ENCODE data around the gene UBXN4. TPM values are rescaled to one million over a fixed set of nuclear protein-coding genes. Genes with fewer than 3 reads are reported as not detected.

UBXN4 gene
- total and polyA plus RNA-seq, 8 donors = 33.6 to 80.2 (median 67.2) TPM

DNA sequence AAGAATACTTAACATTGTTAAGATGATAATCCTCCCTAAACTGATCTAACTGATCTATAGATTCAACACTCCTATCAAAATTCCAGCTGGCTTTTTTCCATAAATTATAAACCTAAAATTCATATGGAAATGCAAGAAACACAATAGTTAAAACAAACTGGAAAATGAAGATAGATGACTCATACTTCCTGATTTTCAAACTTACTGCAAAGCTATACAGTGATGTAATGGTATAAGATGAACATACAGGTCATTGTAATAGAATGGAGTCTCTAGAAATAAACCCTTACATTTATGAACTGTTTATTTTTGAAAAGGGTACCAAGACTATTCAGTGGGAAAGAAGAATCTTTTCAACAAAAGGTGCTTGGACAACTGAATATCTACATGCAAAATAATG lies 32.3 kb downstream of the UBXN4 start:
- DNase-seq = no peak
- Histone ChIP-seq H3K9me3 (no peaks in the 10 kb centered on the region), H3K27me3 (no peaks in the 10 kb centered on the region), H3K36me3 (peaks cover 4 to 87% (median 43%) of the 10 kb centered on the region in 3 donors), H3K27ac (no peak overlapping the region), H3K4me1 (peaks cover 0 to 4% (median 0%) of the 10 kb centered on the region in 3 donors), H3K4me3 (no peak overlapping the region)
- FAIRE-seq = no peak
- intact Hi-C loops (cut with DNase I) = no loop called here
- TF ChIP-seq, protein P1, sequence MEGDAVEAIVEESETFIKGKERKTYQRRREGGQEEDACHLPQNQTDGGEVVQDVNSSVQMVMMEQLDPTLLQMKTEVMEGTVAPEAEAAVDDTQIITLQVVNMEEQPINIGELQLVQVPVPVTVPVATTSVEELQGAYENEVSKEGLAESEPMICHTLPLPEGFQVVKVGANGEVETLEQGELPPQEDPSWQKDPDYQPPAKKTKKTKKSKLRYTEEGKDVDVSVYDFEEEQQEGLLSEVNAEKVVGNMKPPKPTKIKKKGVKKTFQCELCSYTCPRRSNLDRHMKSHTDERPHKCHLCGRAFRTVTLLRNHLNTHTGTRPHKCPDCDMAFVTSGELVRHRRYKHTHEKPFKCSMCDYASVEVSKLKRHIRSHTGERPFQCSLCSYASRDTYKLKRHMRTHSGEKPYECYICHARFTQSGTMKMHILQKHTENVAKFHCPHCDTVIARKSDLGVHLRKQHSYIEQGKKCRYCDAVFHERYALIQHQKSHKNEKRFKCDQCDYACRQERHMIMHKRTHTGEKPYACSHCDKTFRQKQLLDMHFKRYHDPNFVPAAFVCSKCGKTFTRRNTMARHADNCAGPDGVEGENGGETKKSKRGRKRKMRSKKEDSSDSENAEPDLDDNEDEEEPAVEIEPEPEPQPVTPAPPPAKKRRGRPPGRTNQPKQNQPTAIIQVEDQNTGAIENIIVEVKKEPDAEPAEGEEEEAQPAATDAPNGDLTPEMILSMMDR (IDR thresholded peaks at IDR 0.05) = no peak
- ATAC-seq = no peak

DNA sequence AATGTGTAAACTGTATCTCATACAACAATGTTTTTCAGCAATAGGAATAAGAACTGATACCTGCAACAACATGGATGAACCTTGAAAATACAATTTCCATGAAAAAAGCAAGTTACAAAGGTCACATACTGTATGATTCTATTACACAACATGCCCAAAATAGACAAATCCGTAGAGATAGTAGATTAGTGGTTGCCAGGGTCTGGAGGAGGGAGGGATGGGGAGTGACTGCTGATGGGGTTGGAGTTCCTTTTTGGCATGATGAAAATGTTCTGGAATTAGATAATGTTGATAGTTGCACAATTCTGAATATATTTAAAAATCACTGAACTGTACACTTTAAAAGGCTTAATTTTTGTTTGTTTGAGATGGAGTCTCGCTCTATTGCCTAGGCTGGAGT lies 33.8 kb downstream of the UBXN4 start:
- no peak overlapping the region for H3K4me3 ChIP-seq
- intact Hi-C loops (cut with DNase I) = no loop called here
- 46 to 49% methylated on average over 2 of the region's 2 CpGs for whole genome bisulfite sequencing, 2 donors
- TF ChIP-seq, protein P1 (IDR thresholded peaks at IDR 0.05) = no peak
- no peak for DNase-seq
- no peaks in the 10 kb centered on the region for H3K9me3 ChIP-seq
- ATAC-seq = peak in 2 of 4 donors; percentile 37 to 52
- no peaks in the 10 kb centered on the region for H3K4me1 ChIP-seq
- H3K36me3 ChIP-seq = peaks cover 5 to 87% (median 42%) of the 10 kb centered on the region in 3 donors
- no peaks in the 10 kb centered on the region for H3K27me3 ChIP-seq
- no peak overlapping the region for H3K27ac ChIP-seq
- no peak for FAIRE-seq

DNA sequence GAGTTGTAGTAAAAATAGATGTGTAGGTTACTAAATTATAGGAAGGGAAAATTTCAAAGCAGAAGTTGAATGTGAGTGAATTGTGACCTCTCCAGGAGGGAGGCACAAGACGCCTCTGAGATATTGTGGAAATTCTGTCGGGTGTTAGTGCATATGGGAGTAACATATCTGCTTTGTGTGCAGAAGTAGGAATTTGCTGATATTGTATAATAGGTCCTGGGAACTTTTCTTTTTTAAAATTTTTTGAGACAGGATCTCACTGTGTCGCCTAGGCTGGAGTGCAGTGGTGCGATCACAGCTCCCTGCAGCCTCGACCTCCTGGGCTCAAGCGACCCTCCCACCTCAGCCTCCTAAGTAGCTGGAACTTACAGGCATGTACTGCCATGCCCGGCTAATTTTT lies 34.7 kb downstream of the UBXN4 start:
- Histone ChIP-seq H3K9me3 (no peaks in the 10 kb centered on the region), H3K4me1 (no peaks in the 10 kb centered on the region), H3K27me3 (no peaks in the 10 kb centered on the region), H3K27ac (no peak overlapping the region), H3K4me3 (no peak overlapping the region), H3K36me3 (peaks cover 5 to 87% (median 43%) of the 10 kb centered on the region in 3 donors)
- DNase-seq (no peak), FAIRE-seq (no peak), ATAC-seq (no peak)
- intact Hi-C loops (cut with DNase I) = no loop called here
- 97 to 99% methylated on average over 7 of the region's 7 CpGs for WGBS, 2 donors
- TF ChIP-seq, protein P1 (IDR thresholded peaks at IDR 0.05) = no peak

DNA sequence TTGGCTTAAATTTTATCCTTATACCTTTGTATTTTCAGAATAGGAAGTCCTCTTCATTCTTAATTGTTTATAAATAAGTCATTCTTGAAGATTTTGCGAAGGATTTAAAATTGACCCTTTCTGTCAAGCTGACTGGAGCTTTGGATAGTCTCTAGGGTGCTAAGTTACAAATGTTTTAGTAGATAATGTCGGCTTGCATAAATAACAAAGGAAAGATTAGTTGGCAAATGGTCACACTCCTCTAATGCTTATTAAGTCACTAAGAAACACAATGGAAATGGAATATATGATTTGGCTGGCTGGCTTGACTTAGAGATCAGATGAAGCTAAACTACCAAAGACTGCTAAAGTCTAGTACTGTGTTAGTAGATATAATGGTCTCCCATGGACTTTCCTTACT lies 40.6 kb downstream of the UBXN4 start:
- 75 to 80% methylated on average over 2 of the region's 2 CpGs for whole genome bisulfite sequencing, 2 donors
- ATAC-seq (no peak), DNase-seq (no peak), FAIRE-seq (no peak)
- intact Hi-C loops (cut with DNase I) = no loop called here
- Histone ChIP-seq H3K9me3 (no peaks in the 10 kb centered on the region), H3K4me1 (no peaks in the 10 kb centered on the region), H3K4me3 (no peak overlapping the region), H3K27ac (no peak overlapping the region), H3K36me3 (peaks cover 10 to 65% (median 29%) of the 10 kb centered on the region in 3 donors), H3K27me3 (no peaks in the 10 kb centered on the region)
- TF ChIP-seq, protein P1 (IDR thresholded peaks at IDR 0.05) = no peak

DNA sequence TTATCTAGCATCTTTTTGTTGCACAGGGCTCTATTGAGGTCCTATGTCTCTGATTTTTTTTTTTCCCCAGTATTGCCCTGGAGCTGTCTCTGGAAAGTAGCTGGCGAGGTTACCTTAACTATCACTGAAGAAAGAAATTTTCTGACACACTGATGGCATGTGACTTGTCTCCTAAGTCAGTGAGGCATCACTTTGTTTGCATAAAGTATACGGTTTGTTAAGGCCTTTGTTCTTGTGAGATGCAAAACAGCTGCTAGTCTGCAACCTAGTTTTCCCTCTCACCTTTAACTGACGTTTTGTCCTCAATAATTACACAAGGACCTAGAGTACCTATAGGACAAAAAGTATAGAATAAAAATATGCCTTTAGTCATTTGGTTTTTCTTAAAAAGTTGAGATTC lies 41.8 kb downstream of the UBXN4 start:
- FAIRE-seq = no peak
- H3K4me1 ChIP-seq = no peaks in the 10 kb centered on the region
- intact Hi-C loops (cut with DNase I) = no loop called here
- peaks cover 10 to 62% (median 29%) of the 10 kb centered on the region in 3 donors for H3K36me3 ChIP-seq
- 73 to 76% methylated on average over 3 of the region's 3 CpGs for WGBS, 2 donors
- H3K9me3 ChIP-seq = no peaks in the 10 kb centered on the region
- TF ChIP-seq, protein P1 (IDR thresholded peaks at IDR 0.05) = no peak
- H3K4me3 ChIP-seq = no peak overlapping the region
- no peak for DNase-seq
- no peaks in the 10 kb centered on the region for H3K27me3 ChIP-seq
- no peak overlapping the region for H3K27ac ChIP-seq
- ATAC-seq = no peak
